GM23338 (cell line): ENCODE data around the gene CASK.

Experiments
- CTCF ChIP-seq, 2 experiments: fragments of 200-600 bp in 1 of 2; sonication (generic) in 1 of 2; conservative IDR thresholded peaks; 2 replicates each; pipeline versions ENCODE4 v1.5.1 to v1.6.1; 2016 to 2017; ENCODE audit warnings: antibody characterized with exemption in 2 of 2, low read depth in 2 of 2, mild to moderate bottlenecking in 2 of 2, moderate library complexity in 1 of 2
- ETS1 ChIP-seq: IDR thresholded peaks from 2 replicates; pipeline ENCODE4 v1.6.1; 2016; ENCODE audit warnings: antibody characterized with exemption
- EZH2 ChIP-seq: fragments of 200-600 bp; sonication (generic); IDR thresholded peaks from one replicate; pipeline ENCODE4 v1.8.0; 2017; ENCODE audit warnings: antibody characterized with exemption, mild to moderate bottlenecking, low read depth; ENCODE audit not compliant: unreplicated experiment
- EZH2phosphoT487 ChIP-seq: fragments of 200-600 bp; sonication (generic); IDR thresholded peaks from one replicate; pipeline ENCODE4 v1.8.1; 2018; ENCODE audit warnings: antibody characterized with exemption; ENCODE audit not compliant: unreplicated experiment
- JUNB ChIP-seq: IDR thresholded peaks from one replicate; pipeline ENCODE4 v1.6.1; 2016; ENCODE audit warnings: antibody characterized with exemption; ENCODE audit not compliant: unreplicated experiment
- POLR2AphosphoS5 ChIP-seq: IDR thresholded peaks from 2 replicates; pipeline ENCODE4 v1.6.1; 2016; ENCODE audit warnings: antibody characterized with exemption, low read depth
- REST ChIP-seq: IDR thresholded peaks from one replicate; pipeline ENCODE4 v1.6.1; 2018; ENCODE audit warnings: antibody characterized with exemption; ENCODE audit not compliant: unreplicated experiment

GRCh38 chrX:41935832-41936231, 12.5 kb upstream of the CASK start:
- TF ChIP-seq CTCF (conservative IDR thresholded peaks at IDR 0.05; ENCODE audit: low read depth in 2 of 2), result no peak
- no peak for TF ChIP-seq POLR2AphosphoS5
- no peak for TF ChIP-seq EZH2phosphoT487
- no peak for TF ChIP-seq EZH2
- no peak for TF ChIP-seq ETS1
- TF ChIP-seq JUNB, result no peak
- no peak for TF ChIP-seq REST
